GM19463 (cell line): ENCODE results near the gene POLR3B.
"Not testable (repeated sequence)": the region's sequence is repeated elsewhere in the genome, so short reads cannot be mapped to it uniquely, and the experiment has no call there.

Experiments
- ATAC-seq: cut with Tn5 transposase; IDR thresholded peaks from one replicate; pipeline ENCODE4 v1.9.1; 2021; ENCODE audit warnings: mild to moderate bottlenecking, moderate library complexity; ENCODE audit not compliant: unreplicated experiment

The POLR3B gene

DNA sequence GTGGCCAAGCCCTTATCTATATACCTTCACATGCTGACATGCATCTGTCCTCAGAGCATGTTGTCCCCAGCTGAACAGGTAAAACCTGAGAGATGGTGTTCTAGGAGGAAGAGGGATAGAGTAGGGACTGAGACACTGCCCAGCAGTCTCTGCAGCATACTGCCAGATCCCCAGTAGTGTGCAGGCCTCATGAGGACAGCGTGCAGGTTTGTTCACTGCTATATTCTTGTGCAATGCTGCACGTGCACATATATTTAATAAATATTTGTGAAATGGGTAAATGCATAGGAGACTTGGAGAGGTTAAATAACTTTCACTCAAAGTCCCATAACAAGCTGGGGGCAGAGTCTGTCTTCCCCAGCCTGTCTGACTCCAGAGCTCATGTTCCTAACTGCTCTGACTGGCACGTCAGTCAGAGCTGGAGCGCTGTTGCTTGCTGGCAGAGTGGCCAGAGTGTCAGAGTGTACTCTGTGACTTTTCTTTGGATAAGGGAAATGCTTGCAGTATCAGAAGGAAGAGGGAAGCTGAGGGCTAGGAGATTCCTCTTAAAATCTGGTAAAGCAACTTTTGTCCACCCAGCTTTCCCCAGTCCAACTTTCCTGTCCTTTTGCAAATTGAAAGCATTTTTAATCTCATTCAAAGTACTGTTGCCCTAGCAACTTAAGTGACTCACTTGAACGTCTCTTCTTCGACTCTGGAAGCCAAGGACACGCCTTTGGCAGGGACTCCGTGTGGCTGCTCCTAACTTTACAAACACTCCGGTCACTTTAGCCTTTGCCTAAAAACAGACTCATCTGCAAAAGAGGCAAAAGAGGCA lies 14.9 kb upstream of the POLR3B start:
- ATAC-seq: no peak

GRCh38 chr12:106343214-106343528 lies 14.4 kb upstream of the POLR3B start:
- no peak for ATAC-seq

DNA sequence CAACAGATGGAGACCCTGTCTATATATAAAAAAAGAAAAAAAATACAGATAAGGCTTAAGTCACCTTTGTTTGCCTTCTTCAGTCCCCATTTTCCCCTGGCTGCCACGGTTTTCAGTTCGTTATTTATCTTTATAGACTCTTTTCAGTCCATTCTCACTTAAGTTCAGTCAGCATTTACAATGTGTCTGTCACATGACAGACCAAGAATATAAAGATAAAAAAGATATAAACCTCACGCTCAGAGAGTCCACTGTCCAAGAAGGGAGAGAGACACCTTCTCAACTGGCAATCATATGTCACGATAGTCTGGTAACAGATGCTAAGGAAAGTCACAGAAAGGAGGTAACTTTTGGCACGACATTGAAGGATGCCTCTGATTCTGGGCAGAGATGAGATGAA lies 13.4 kb upstream of the POLR3B start:
- ATAC-seq: no peak

DNA sequence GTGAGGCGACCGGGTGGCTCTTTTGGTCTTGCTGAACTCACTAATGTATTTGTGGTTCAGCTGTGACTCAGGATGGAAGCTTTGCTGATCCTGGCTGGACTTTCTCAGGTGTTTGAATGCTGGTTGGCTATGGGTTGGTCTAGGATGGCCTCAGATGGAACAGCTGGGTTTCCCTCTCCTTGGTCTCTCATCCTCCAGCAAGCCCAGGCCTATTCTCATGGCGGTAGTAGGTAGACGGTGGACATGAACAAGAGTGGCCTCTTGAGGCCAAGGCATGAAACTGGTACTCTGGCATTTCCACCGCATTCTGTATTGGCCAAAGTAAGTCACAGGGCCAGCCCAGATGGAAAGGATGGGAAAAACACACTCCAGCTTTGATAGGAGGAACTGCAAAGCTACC lies 11.8 kb upstream of the POLR3B start:
- ATAC-seq: no peak

- no peak for ATAC-seq
Measured at GRCh38 chr12:106348411-106348810, 9.1 kb upstream of the POLR3B start.

DNA sequence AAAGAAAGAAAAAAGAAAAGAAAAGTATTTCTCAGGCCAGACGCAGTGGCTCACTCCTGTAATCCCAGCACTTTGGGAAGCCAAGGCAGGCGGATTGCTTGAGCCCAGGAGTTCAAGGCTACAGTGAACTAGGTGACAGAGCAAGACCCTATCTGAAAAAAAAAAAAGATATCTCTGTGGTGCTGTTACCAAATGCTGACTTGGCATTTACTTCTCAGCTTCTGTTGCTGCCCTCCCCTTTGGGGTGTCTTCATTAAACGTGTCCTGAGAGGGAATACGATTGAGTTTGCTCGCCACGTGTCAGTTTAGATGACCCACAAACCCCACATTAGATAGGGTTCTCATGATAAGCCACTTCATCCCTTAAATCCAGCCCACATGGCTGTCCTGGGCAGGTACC lies 4.4 kb upstream of the POLR3B start:
- no peak for ATAC-seq

DNA sequence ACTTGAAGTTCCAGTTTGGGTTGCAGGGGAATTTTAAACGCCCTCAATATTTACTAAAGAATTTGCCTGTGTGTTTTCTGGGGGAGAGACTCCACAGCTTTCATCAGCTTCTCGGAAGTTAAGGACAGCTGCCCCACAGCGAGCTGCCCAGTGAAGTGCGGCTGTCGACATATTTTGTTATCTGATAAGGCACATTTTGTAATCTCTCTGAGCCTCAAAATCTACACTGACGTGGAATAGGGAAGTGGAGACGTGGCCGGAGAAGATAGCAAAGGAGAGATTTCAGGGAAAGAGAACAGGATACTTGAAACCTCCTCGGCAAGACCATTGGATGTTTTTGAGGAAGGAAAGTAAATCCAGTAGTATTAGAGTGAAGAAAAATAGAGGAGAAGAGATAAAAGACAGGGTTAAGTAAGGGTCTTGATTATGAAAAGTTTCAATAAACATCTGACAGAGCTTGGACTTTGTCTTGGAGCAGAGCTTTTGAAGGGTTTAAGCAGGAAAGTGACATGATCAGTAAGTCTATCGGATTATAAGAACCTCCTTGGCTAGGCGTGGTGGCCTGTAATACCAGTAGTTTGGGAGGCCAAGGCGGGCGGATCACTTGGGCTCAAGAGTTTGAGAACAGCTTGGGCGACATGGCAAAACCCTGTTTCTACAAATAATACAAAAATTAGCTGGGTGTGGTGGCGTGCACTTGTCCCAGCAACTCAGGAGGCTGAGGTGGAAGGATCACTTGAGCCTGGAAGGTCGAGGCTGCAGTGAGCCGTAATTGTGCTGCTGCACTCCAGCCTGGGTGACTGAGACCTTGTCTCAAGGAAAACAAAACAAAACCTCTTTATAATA lies 1.1 kb downstream of the POLR3B start:
- peak; percentile 6 for ATAC-seq

DNA sequence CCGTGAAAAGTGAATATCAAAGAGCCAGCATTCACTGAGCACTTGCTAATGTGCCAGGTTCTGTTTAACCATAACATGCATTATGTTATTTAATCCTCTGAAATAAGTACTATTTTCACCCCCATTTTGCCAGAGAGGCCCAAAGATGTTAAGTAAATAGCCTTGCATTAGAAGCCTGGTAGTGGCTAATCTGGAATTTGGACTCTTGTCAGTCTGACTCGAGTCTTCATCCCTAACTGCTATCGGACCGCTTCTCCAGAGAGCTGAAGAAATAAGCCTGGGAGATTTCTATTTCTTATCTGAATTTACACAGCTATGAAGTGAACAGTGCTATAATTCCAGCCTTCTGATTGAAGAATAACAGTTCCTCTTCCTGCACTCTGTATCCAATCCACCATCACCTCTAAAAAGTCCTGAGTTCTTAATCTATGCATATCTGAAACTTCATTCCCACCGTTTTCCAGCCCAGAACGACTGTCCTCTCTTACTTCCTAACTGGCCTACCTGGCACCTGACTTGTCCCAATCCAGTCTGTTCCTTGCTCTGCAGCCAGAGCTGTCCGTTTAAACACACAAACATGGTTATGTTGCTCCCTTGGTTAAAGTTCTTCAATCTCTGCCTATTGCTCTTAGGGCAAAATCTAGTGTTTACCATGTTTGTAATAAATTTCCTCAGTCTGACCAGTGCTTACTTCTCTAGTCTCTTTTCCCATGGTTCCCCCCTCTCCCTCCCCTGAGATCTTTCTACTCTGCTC lies 2.3 kb downstream of the POLR3B start:
- ATAC-seq: no peak

DNA sequence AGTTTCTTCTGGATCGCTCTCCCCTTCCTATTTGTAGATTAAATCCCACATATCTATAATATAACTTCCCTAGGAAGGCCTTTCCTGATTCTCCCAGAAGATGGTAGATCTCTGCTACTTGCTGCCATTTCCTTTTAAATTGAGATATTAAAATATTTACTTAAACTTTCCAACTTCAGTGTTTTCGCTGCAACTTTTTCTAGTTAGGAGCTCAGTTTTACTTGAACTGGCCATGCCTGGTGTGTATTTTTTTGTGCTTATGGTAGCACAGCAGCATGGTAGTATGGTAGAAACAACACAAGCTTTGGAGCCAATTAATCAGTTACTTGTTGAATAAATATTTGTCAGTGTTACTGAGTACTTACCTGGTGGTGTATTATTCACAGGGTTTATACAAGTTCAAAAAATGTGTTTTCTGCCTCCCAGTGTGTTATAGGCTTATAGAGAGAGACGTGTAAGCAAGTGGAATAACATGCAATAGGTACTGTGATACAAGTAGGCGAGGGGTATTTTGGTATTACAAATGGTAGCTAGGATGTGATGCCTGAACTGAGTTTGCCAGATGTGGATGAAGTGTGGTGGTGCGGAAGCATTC lies 2.9 kb downstream of the POLR3B start:
- no peak for ATAC-seq

DNA sequence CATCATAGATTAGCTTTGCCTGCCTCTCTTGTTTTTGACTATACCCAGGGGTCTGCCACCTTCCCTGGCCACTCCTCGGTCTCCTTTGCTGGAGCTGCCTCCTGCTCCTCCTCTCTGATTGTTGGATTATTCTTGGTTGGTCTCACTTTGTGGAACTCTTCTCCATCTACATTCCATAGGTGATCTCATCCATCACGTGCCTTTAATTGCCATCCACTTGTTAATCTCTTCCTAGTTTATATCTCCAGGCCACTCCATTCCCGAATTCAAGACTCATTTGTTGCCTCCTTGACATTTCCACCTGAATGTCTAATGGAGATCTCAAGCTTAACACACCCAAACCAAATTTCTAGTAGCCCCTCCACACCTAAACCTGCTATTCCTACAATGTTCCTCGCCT lies 5.4 kb downstream of the POLR3B start:
- ATAC-seq: no peak

GRCh38 chr12:106364261-106364660 lies 6.7 kb downstream of the POLR3B start:
- no peak for ATAC-seq

GRCh38 chr12:106369624-106370346 lies 12.2 kb downstream of the POLR3B start:
- no peak for ATAC-seq

DNA sequence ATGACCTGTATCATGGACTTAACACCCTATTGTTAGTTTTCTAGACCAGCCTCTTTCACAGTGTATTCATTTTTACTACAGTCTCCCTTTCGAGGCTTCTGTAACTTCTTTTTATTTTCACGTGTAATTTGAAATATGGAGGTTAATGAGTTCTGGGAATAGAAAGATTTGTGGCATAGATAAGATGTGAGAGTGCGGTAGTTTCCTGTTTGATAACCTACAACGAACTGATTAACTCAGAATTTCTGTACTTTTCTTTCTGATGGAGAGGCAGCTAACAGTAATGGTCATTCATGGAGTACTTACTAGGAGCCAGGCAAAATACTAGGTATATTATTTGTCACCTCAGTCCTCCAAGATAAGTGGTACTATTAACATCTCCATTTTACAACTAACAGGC lies 21.2 kb downstream of the POLR3B start:
- ATAC-seq: no peak

DNA sequence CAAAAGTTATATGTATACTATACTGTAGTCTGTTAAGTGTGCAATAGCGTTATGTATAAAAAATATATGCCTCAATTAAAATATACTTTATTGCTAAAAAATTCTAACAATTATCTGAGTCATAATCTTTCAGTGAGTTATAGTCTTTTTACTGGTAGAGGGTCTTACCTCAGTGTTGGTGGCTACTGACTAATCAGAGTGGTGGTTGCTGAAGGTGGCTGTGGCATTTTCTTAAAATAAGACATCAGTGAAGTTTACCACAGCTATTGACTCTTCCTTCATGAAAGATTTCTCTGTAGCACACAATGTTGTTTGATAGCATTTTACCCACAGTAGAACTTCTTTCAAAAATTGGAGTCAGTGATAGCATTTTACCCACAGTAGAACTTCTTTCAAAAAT lies 23.4 kb downstream of the POLR3B start:
- no peak for ATAC-seq

- not testable (repeated sequence) for ATAC-seq
Measured at GRCh38 chr12:106381866-106382265, 24.3 kb downstream of the POLR3B start.

DNA sequence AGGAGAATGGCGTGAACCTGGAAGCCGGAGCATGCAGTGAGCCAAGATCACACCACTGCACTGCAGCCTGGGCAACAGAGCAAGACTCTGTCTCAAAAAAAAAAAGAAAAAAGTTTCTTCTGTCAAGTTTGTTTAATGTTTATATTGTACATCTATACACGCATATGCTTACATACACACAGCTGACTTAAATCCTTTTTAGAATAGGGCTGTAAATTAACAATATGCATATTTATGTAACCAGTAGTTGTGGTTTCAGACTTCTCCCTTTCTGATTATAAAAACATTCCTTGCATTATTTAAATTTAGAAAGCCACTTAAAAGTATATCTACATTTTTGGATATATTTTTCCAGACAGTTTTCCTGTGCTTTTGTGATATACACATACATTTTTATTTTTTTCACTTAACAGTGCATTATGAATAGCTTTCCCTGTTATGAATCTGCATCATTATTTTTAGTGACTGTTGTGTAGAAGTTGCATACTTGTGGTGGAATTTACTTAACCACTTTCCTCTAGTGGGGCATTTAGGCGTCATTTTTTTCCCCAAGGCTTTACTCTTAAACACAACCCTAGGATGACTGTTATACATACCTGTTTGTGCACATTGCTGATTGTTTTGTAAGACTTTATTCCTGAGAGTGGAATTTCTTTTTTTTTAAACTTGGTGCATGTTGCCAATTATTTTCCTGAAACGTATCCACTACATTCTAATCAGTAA lies 29.4 kb downstream of the POLR3B start:
- ATAC-seq: no peak

DNA sequence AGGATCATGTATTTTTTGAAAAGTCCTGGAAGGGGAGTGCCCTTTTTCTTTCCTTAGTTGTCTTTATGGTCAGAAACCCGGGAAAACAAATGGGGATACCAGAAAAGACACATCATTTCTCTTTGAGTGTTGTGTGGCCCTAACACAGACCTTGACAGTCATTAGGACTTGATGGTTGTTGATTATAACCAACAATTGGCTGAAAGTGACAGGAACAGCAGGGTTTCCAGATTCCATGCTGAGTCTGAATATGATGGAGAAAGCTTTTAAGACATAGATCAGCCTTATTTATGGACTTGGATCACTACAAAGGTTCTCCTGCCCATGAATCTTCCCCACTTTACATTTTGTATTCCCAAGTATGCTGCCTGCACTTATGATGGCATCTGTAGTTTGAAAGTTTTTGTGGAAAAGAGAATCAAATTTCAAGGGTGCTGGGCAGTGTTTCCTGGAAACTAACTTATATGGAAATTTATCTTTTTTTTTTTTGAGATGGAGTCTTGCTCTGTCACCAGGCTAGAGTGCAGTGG lies 30.4 kb downstream of the POLR3B start:
- no peak for ATAC-seq

DNA sequence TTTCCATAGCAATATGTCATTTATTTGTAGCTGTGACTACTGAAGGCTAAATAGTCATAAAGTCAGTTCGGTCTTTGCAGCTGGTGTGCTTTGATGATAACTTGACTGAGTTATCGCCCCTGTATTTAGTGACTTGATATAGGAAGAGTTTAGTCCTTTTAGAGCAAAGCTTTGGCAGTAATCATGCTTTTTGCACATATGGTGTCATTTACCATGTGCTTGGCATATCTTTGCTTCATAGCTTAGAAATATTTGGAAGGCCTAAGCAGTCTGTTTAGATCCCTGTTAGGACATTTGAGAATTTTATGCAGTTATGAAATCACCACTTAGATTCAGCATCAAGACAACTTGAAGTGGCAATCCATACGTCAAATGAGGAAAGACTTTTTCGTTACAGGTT lies 31.6 kb downstream of the POLR3B start:
- ATAC-seq: no peak

- no peak for ATAC-seq
Measured at GRCh38 chr12:106392759-106393158, 35.2 kb downstream of the POLR3B start.

DNA sequence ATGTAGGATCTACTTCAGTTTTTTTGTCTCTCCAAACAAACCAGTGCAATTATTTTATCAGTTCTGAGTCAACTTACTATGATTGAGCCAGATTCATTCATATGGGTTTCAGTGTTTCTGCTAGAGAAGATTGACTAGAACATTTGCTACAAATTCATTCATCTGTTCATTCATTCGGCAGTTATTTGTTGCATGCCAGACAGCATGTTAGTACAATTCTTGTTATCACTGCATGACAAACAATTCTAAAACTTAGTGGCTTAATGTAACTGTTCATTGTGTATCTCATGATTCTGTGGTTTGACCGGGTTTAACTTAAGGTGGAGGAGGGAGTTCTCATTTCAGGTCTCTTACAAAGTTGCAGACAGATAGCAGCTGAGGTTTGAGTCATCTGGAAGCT lies 52.3 kb downstream of the POLR3B start:
- no peak for ATAC-seq
